Ishikawa (cell line): ENCODE results near the gene ISM2.

ENCODE experiments used
- CEBPB ChIP-seq: IDR thresholded peaks from 2 replicates; pipeline ENCODE4 v1.6.1; 2012
- CREB1 ChIP-seq: IDR thresholded peaks from 2 replicates; pipeline ENCODE4 v1.6.1; 2012; ENCODE audit warnings: low read depth
- EGR1 ChIP-seq: IDR thresholded peaks from 2 replicates; pipeline ENCODE4 v1.6.1; 2012
- FOXM1 ChIP-seq: IDR thresholded peaks from 2 replicates; pipeline ENCODE4 v1.6.1; 2012; ENCODE audit warnings: low read depth, borderline replicate concordance
- NFIC ChIP-seq: IDR thresholded peaks from 2 replicates; pipeline ENCODE4 v1.6.1; 2012
- RAD21 ChIP-seq: IDR thresholded peaks from 2 replicates; pipeline ENCODE4 v1.6.1; 2012; ENCODE audit warnings: low read depth
- TAF1 ChIP-seq: IDR thresholded peaks from 2 replicates; pipeline ENCODE4 v1.6.1; 2012; ENCODE audit warnings: low read depth, mild to moderate bottlenecking
- YY1 ChIP-seq: IDR thresholded peaks from 2 replicates; pipeline ENCODE4 v1.6.1; 2012; ENCODE audit warnings: low read depth

DNA sequence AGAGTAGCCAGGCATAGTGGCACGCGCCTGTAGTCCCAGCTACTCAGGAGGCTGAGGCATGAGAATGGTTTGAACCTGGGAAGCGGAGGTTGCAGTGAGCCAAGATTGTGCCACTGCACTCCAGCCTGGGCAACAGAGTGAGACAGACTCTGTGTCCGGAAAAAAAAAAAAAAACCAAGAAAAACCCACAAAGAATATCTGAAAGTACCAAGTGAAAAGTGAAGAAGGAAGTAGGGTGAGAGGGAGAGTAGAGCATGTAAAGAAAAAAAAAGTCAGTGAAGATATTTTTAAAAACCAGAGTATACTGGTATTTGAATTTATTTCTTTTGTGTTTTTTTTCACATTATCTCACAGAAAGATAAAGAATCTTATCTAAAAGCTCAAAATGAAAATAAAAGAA lies 43.3 kb upstream of the ISM2 start:
- TF ChIP-seq EGR1 (no peak), CEBPB (no peak), TAF1 (no peak), NFIC (no peak), YY1 (no peak), CREB1 (no peak), FOXM1 (no peak), RAD21 (no peak)
